IMR-90 (cell line): ENCODE measurements around the gene P4HA2. TPM values are rescaled to one million over a fixed set of nuclear protein-coding genes. Genes with fewer than 3 reads are reported as not detected.

Experiments
- ATAC-seq: fragments of 200-7000 bp; cut with Tn5 transposase; 2 replicates; pipeline ENCODE4 v1.9.1; 2020; ENCODE audit warnings: low read depth, mild to moderate bottlenecking, moderate library complexity
- BruUV-seq: library from RNA; stranded (reverse); fragments of 400-500 nt; replicated peaks from 2 replicates; lab custom pipeline; 2021; lab: Mats Ljungman, UMichigan
- CTCF ChIA-PET: fragments of 300-600 bp; formaldehyde crosslinking; extraction: SDS; loops from one replicate; lab custom pipeline; 2021; ENCODE audit warnings: antibody characterized with exemption; lab: Yijun Ruan, JAX
- POLR2A ChIA-PET: fragments of 300-600 bp; sonication (Branson Sonifier 250); formaldehyde crosslinking; loops from one replicate; lab custom pipeline; 2022; ENCODE audit warnings: antibody characterized with exemption; ENCODE audit not compliant: unreplicated experiment; lab: Charles Lee
- DNase-seq: peaks from one replicate; pipeline ENCODE4 v3.0.0; 2013
- H2AFZ ChIP-seq: replicated peaks from 2 replicates; pipeline ENCODE3; 2013; ENCODE audit warnings: low read length, mild to moderate bottlenecking; ENCODE audit not compliant: poor library complexity
- H2AK5ac ChIP-seq: 2 replicates; pipeline ENCODE4 v1.6.1; 2013; ENCODE audit warnings: low read depth, low read length, inconsistent platforms
- H2AK9ac ChIP-seq: replicated peaks from 2 replicates; pipeline ENCODE3; 2013; ENCODE audit warnings: mild to moderate bottlenecking, low read depth, low read length, moderate library complexity; ENCODE audit not compliant: poor library complexity
- H2BK120ac ChIP-seq: 2 replicates; pipeline ENCODE4 v1.6.1; 2013; ENCODE audit warnings: low read depth, low read length, inconsistent platforms
- H2BK15ac ChIP-seq: 3 replicates; pipeline ENCODE4 v1.6.1; 2013; ENCODE audit warnings: low read depth, low read length, inconsistent platforms
- H2BK20ac ChIP-seq: 2 replicates; pipeline ENCODE4 v1.6.1; 2013; ENCODE audit warnings: low read depth, mild to moderate bottlenecking, inconsistent platforms, low read length, moderate library complexity
- H2BK5ac ChIP-seq: 2 replicates; pipeline ENCODE4 v1.6.1; 2013; ENCODE audit warnings: mild to moderate bottlenecking, low read depth, low read length, inconsistent platforms; ENCODE audit not compliant: poor library complexity, severe bottlenecking
- H3K14ac ChIP-seq: replicated peaks from 2 replicates; pipeline ENCODE4 v1.6.1; 2013; ENCODE audit warnings: low read depth, low read length, inconsistent platforms
- H3K18ac ChIP-seq: 2 replicates; pipeline ENCODE4 v1.6.1; 2013; ENCODE audit warnings: low read depth, low read length, control low read depth
- H3K23ac ChIP-seq: 2 replicates; pipeline ENCODE4 v1.6.1; 2013; ENCODE audit warnings: low read depth, low read length, inconsistent platforms
- H3K27ac ChIP-seq: 2 replicates; pipeline ENCODE4 v1.5.1; 2013; ENCODE audit warnings: mild to moderate bottlenecking, control low read depth, low read length; ENCODE audit not compliant: insufficient read depth
- H3K27me3 ChIP-seq: 2 replicates; pipeline ENCODE4 v1.6.1; 2013; ENCODE audit warnings: low read length; ENCODE audit not compliant: control insufficient read depth, insufficient read depth
- H3K36me3 ChIP-seq: 2 replicates; pipeline ENCODE4 v1.6.1; 2013; ENCODE audit warnings: low read length, mixed read lengths; ENCODE audit not compliant: control insufficient read depth, insufficient read depth
- H3K4ac ChIP-seq: 2 replicates; pipeline ENCODE4 v1.6.1; 2013; ENCODE audit warnings: low read depth, low read length, inconsistent platforms
- H3K4me1 ChIP-seq: 2 replicates; pipeline ENCODE4 v1.6.1; 2013; ENCODE audit warnings: low read length, mixed read lengths; ENCODE audit not compliant: control insufficient read depth, insufficient read depth
- H3K4me2 ChIP-seq: 2 replicates; pipeline ENCODE4 v1.6.1; 2013; ENCODE audit warnings: low read depth, mild to moderate bottlenecking, control low read depth, low read length, moderate library complexity
- H3K4me3 ChIP-seq: 2 replicates; pipeline ENCODE4 v1.5.1; 2013; ENCODE audit warnings: low read depth, mild to moderate bottlenecking, control low read depth, low read length, moderate library complexity; ENCODE audit not compliant: insufficient read depth
- H3K56ac ChIP-seq: 2 replicates; pipeline ENCODE4 v1.6.1; 2013; ENCODE audit warnings: low read length, inconsistent platforms; ENCODE audit not compliant: insufficient read depth; ENCODE audit errors: extremely low read depth
- H3K79me1 ChIP-seq, 2 experiments: 2 replicates each; pipeline ENCODE4 v1.6.1; 2013; ENCODE audit warnings: low read length in 2 of 2, inconsistent platforms in 1 of 2, low read depth in 1 of 2
- H3K9ac ChIP-seq: 2 replicates; pipeline ENCODE4 v1.6.1; 2013; ENCODE audit warnings: low read depth, low read length, control low read depth
- H3K9me1 ChIP-seq: 2 replicates; pipeline ENCODE4 v1.6.1; 2013; ENCODE audit warnings: low read length, inconsistent platforms; ENCODE audit not compliant: insufficient read depth
- H3K9me3 ChIP-seq: 2 replicates; pipeline ENCODE4 v1.6.1; 2013; ENCODE audit warnings: low read length; ENCODE audit not compliant: control insufficient read depth, insufficient read depth
- H4K20me1 ChIP-seq: 2 replicates; pipeline ENCODE4 v1.6.1; 2013; ENCODE audit warnings: low read length, inconsistent platforms; ENCODE audit not compliant: insufficient read depth
- H4K5ac ChIP-seq: 2 replicates; pipeline ENCODE4 v1.6.1; 2013; ENCODE audit warnings: mild to moderate bottlenecking, low read depth, low read length, control low read depth
- H4K8ac ChIP-seq, 2 experiments: 2 replicates each; pipeline ENCODE4 v1.6.1; 2013; ENCODE audit warnings: low read depth in 2 of 2, low read length in 2 of 2, control low read depth in 1 of 2, inconsistent platforms in 1 of 2
- H4K91ac ChIP-seq: 2 replicates; pipeline ENCODE4 v1.6.1; 2013; ENCODE audit warnings: low read depth, low read length, inconsistent platforms; ENCODE audit not compliant: insufficient read depth
- BHLHE40 ChIP-seq: fragments of 150-350 bp; IDR thresholded peaks from 2 replicates; pipeline ENCODE4 v1.6.1; 2016; ENCODE audit warnings: mild to moderate bottlenecking, low read depth, low read length
- CEBPB ChIP-seq: IDR thresholded peaks from 2 replicates; pipeline ENCODE4 v1.6.1; 2012; ENCODE audit warnings: low read depth, low read length, improper control_type of control experiment
- CHD1 ChIP-seq: IDR thresholded peaks from 2 replicates; pipeline ENCODE4 v1.6.1; 2012; ENCODE audit warnings: low read depth, low read length, improper control_type of control experiment
- CTCF ChIP-seq: conservative IDR thresholded peaks from 2 replicates; pipeline ENCODE4 v1.5.1; 2012; ENCODE audit warnings: mild to moderate bottlenecking, low read depth, low read length, improper control_type of control experiment
- ELK1 ChIP-seq: fragments of 150-350 bp; IDR thresholded peaks from 2 replicates; pipeline ENCODE4 v1.6.1; 2016; ENCODE audit warnings: low read depth, mild to moderate bottlenecking, low read length, moderate library complexity, borderline replicate concordance
- FOS ChIP-seq: fragments of 150-350 bp; IDR thresholded peaks from 2 replicates; pipeline ENCODE4 v1.6.1; 2016; ENCODE audit warnings: low read depth, low read length
- MAFK ChIP-seq: IDR thresholded peaks from 2 replicates; pipeline ENCODE4 v1.6.1; 2012; ENCODE audit warnings: low read depth, low read length, improper control_type of control experiment
- MAZ ChIP-seq: IDR thresholded peaks from 2 replicates; pipeline ENCODE4 v1.6.1; 2012; ENCODE audit warnings: low read depth, mild to moderate bottlenecking, low read length, improper control_type of control experiment, moderate library complexity, borderline replicate concordance
- MXI1 ChIP-seq: IDR thresholded peaks from 2 replicates; pipeline ENCODE4 v1.6.1; 2012; ENCODE audit warnings: low read depth, mild to moderate bottlenecking, low read length, moderate library complexity, borderline replicate concordance
- NFE2L2 ChIP-seq: fragments of 150-350 bp; IDR thresholded peaks from 2 replicates; pipeline ENCODE4 v1.6.1; 2016; ENCODE audit warnings: low read depth, mild to moderate bottlenecking, low read length
- POLR2A ChIP-seq: IDR thresholded peaks from 2 replicates; pipeline ENCODE4 v1.6.1; 2012; ENCODE audit warnings: mild to moderate bottlenecking, low read depth, low read length
- RCOR1 ChIP-seq: IDR thresholded peaks from 2 replicates; pipeline ENCODE4 v1.6.1; 2012; ENCODE audit warnings: mild to moderate bottlenecking, low read length, improper control_type of control experiment; ENCODE audit not compliant: insufficient replicate concordance
- SMC3 ChIP-seq: fragments of 150-350 bp; IDR thresholded peaks from 2 replicates; pipeline ENCODE4 v1.6.1; 2016; ENCODE audit warnings: low read depth, mild to moderate bottlenecking, antibody characterized with exemption, low read length, moderate library complexity
- whole genome bisulfite sequencing, 2 experiments: methylation state at CpG; one replicate each; pipeline versions ENCODE4 v1.1.5 to v1.1.7; 2013; ENCODE audit warnings: missing lambda C conversion rate in 2 of 2; ENCODE audit not compliant: insufficient read length in 1 of 2; ENCODE audit errors: extremely low coverage in 2 of 2; 5-methylcytosine and 5-hydroxymethylcytosine counted together
- dilution Hi-C: fragments of 300-500 bp; cut with HindIII; formaldehyde crosslinking; loops from one replicate; pipeline ENCODE4 v1.14.3; 2018; ENCODE audit warnings: low sequenced_read_pairs; ENCODE audit not compliant: unreplicated experiment
- in situ Hi-C: fragments of 300-500 bp; cut with MboI; formaldehyde crosslinking; loops from 3 replicates; pipeline ENCODE4 v1.14.3; 2019; ENCODE audit warnings: low sequenced_read_pairs, inconsistent platforms, mixed read lengths
- intact Hi-C: fragments of 100-400 bp; cut with micrococcal nuclease; formaldehyde crosslinking; loops from 2 replicates; pipeline ENCODE4 v1.10.0; 2022
- polyA plus RNA-seq, 3 experiments: library from polyadenylated mRNA; depleted of rRNA; stranded (reverse); fragments of >200 nt; gene quantifications; 2 replicates each; pipeline ENCODE4 v1.2.3, GENCODE V29; 2012; ENCODE audit warnings: low replicate concordance in 1 of 3
- total RNA-seq: library from RNA; depleted of rRNA; stranded (reverse); fragments of >200 nt; gene quantifications from 2 replicates; pipeline ENCODE4 v1.2.3, GENCODE V29; 2012

Gene P4HA2
- total and polyA plus RNA-seq, 2 of the 4 experiments (the other 2 are of a cell fraction), result 186 to 225 TPM

GRCh38 chr5:132228241-132229035 is 785 bp upstream of the P4HA2 start:
- H4K5ac ChIP-seq, result peak overlapping the region; percentile 77
- peaks cover 24% of the 10 kb centered on the region for H3K4me1 ChIP-seq
- peak overlapping the region; percentile 11; the same call in 1 of the 2 replicates for H3K56ac ChIP-seq
- H3K36me3 ChIP-seq, result no peaks in the 10 kb centered on the region
- peak overlapping the region; percentile 35; the same call in 1 of the 2 replicates for H3K27ac ChIP-seq
- H3K79me1 ChIP-seq, result peaks cover 26 to 38% of the 10 kb centered on the region in 2 experiments
- H3K9me1 ChIP-seq, result peaks cover 26% of the 10 kb centered on the region
- intact Hi-C loops (no loop called here), in situ Hi-C loops (no loop called here), dilution Hi-C loops (no loop called here)
- H3K9me3 ChIP-seq, result no peaks in the 10 kb centered on the region
- H2AK9ac ChIP-seq, result peak overlapping the region; percentile 96
- no peak overlapping the region for H2BK15ac ChIP-seq
- peak overlapping the region; percentile 84 for H3K4ac ChIP-seq
- POLR2A ChIA-PET, result interaction anchor here (1.5 kb wide), 1 partner anchor 23 kb away, joined by 6 read pairs; no protein-coding TSS in a partner anchor
- peak overlapping the region; percentile 32; the same call in 1 of the 2 replicates for H2BK120ac ChIP-seq
- no peak overlapping the region for H3K18ac ChIP-seq
- H4K20me1 ChIP-seq, result peaks cover 28% of the 10 kb centered on the region
- peak overlapping the region; percentile 24; the same call in 1 of the 2 replicates for H3K23ac ChIP-seq
- 80% methylated on average over 15 of the region's 27 CpGs; no CpG with 5 or more reads in 1 of the 2 experiments for WGBS, 2 experiments
- CTCF ChIA-PET, result interaction anchor here (0.6 to 2.1 kb wide), 4 partner anchors 10 to 220 kb away, joined by 3 to 10 read pairs (median 6); no protein-coding TSS in a partner anchor
- H2BK5ac ChIP-seq, result peak overlapping the region; percentile 34
- ATAC-seq (no peak), DNase-seq (no peak)
- H2BK20ac ChIP-seq, result no peak overlapping the region
- H4K8ac ChIP-seq, result peak overlapping the region; percentile 83 to 94; a peak in 2 of 4 replicates
- no peaks in the 10 kb centered on the region; the same call in 1 of the 2 replicates for H3K27me3 ChIP-seq
- peak overlapping the region; percentile 60 for H4K91ac ChIP-seq
- H2AK5ac ChIP-seq, result peak overlapping the region; percentile 56
- peak overlapping the region; percentile 50; the same call in 1 of the 2 replicates for H3K9ac ChIP-seq
- 0 out of 2 replicates have a peak overlapping the region, but pooled peaks have one; percentile 25 for H3K14ac ChIP-seq
- BruUV-seq, result no TSS peak
- peak overlapping the region; percentile 73 for H3K4me2 ChIP-seq
- H2AFZ ChIP-seq, result peak overlapping the region; percentile 95
- peak overlapping the region; percentile 61 for H3K4me3 ChIP-seq
- no peak for TF ChIP-seq CTCF
- no peak for TF ChIP-seq MAZ
- no peak for TF ChIP-seq POLR2A
- no peak for TF ChIP-seq NFE2L2
- TF ChIP-seq ELK1, result no peak
- TF ChIP-seq SMC3, result no peak
- TF ChIP-seq CHD1, result no peak
- no peak for TF ChIP-seq MAFK
- TF ChIP-seq CEBPB, result no peak
- TF ChIP-seq MXI1, result no peak
- no peak for TF ChIP-seq FOS
- TF ChIP-seq BHLHE40, result no peak
- TF ChIP-seq RCOR1, result no peak
